Measurements from ENCODE around the gene FAM210A.

Gene FAM210A

DNA sequence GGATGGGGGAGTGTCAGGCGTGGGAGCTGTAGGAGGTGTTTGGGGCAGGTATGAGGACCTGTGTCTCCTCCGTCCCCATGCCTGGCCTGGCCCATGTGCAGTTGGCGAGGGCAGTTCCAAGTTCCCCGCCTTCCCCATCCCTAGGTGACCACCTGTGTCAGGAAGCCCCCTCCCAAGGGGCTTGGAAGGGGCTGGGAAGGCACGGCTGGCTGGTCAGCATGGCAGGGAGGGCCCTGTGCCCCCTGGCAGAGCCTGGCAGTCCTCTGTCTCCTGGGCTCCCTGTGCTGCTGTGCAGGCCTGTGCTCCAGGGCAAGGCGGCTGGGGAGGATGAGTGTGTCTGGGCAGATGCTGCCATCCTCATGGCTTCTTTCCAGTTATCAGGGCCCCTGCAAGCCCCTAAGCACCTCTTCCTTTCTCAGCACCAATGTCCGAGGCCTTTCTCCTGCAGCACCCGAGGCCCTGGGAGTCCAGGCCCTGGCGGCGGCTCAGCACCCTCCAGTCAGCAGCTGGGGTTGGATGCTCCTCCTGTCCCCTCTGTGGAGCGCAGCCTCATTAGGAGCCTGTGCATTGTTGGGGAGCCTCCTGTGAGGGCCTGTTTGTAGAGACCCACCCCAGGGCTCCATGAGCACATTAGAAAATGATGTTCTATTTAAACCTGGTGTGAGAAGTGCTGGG lies 101.7 kb downstream of the FAM210A start:
- DNase-seq (ENCODE audit: low spot score): no peak
- FAIRE-seq: no peak

DNA sequence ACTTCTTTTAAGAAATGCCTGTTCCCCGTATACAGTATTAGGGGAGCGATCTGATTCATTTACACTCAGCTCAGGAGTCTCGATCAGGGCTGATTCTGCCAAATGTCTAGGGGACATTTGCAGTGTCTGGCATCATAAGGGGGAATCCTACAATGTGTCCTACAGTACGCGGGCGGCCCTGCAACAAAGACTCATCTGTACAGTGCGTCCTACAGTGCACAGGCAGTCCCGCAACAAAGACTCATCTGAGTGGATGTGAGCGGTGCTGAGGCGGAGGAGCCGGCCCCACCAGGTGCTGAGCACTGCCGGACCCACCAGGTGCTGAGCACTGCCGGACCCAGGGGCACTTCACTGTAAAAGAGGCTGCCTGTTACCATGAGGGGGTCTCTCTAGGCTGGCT lies 102.5 kb downstream of the FAM210A start:
- no peak for FAIRE-seq
- DNase-seq (ENCODE audit: low spot score): no peak

DNA sequence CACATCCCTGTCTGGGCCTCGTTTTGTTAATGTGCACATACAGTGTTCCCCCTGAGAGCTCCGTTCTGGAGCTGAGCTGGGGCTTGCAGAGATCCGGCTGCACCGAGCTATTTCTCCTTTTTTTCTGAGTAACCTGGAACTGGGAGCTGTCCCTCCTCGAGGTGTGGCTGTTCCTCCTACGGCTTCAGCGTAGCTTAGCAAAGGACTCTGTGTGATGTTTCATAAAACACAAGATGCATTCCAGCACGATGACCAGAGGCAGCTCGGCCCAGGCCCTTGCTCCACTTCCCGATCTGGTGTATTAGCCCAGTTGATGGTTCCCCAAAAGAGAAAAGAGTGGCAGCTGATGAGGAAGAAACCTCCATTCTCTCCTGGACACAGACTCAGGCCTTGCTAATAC lies 103.0 kb downstream of the FAM210A start:
- FAIRE-seq (no peak), DNase-seq (ENCODE audit: low spot score) (no peak)

DNA sequence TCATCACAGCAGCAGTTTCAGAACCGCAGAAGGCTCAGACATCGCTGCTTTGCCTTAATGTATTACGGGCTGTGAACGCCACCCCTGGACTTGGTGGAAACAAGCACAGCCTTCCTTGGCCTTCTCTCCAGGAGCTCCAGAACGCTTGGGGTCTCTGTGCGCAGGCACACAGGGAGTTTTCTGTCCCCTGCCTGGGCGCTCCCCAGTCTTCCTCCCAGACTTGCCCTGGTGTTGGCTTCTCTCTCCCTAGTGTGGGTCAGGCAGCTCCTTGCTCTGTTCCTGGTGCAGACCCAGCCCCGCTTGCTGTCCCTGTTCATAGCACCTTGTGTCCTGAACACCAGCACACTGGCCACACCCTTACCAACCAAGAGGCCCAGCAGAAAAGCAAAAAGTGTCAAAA lies 103.6 kb downstream of the FAM210A start:
- DNase-seq (ENCODE audit: low spot score) (no peak), FAIRE-seq (no peak)

DNA sequence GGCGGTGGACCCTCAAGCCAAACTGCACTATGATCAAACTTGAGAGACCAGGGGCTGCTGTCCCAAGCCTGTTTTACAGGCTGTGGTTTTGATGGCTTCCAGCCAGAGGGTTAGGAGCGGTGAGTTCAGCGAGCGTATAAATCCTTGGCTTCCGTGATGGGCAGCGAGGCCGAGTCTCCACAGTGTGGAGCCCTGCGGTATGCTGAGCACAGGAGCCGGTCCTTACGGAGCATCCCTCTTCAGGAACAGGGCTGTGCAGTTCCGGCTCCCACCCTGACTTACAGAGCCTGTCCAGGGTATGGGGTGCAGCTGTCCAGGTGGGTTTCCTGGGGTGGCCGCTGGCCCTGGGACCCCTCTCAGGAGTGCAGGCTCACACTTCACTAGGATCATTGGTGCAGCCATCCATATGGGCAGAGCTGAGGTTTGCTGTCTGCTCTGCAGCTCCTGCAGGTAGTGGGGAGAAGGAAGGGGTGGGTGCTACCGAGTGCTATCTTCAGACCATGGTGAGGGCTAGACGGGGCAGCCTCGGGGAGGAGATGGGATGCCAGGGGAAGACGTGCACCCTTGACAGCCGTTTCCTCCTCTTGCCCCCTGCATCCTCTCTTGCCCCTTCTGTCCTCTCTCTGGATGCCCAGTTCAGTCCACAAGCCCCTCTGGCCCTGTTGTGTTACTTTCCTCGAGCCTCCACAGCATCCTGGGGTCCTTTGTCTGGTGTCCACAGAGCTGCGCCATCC lies 104.3 kb downstream of the FAM210A start:
- DNase-seq (ENCODE audit: low spot score) (no peak), FAIRE-seq (no peak)

DNA sequence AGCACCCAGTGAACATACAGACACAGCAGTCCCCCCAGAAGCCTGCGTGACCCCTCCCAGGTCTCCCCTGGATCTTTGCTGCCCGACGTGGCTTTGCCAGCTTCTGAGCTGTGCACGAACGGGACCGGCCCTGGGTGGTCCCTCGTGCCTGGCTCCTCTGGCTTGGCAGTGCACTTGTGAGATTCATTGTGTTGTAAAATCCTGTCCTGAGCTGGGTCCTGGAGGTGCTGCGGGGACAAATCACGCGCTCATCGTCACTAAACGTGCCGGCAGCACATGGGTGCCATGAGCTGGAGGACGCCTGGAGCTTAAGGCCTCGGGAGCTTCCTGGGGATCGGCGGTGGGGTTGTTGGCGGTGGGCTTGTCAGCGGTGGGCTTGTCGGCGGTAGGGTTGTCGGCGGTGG lies 104.9 kb downstream of the FAM210A start:
- FAIRE-seq (no peak), DNase-seq (ENCODE audit: low spot score) (no peak)

DNA sequence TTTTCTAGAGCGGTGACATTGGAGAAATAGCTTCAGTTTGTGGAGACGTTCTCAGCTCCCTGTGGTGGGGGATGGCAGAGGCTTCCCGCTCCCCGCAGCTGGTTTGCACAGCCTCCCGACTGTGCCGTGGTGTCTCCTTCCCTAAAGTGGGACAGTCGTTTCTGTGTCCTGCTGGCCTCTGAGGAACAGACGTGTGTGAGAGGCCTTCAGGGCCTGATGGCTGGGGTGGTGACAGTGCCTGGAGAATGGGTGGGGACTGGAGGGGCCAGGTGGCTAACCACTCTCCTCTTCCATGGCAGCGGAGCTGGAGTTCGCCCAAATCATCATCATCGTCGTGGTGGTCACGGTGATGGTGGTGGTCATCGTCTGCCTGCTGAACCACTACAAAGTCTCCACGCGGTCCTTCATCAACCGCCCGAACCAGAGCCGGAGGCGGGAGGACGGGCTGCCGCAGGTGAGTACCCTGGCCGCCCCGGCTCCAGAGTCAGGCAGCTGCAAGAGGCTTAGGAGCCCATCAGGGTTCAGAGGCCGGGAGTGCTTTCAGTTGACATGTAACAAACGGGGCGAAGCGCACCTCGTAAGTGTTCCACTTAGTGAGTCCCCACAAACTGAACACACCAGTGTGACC lies 105.4 kb downstream of the FAM210A start:
- DNase-seq (ENCODE audit: low spot score): no peak
- no peak for FAIRE-seq

DNA sequence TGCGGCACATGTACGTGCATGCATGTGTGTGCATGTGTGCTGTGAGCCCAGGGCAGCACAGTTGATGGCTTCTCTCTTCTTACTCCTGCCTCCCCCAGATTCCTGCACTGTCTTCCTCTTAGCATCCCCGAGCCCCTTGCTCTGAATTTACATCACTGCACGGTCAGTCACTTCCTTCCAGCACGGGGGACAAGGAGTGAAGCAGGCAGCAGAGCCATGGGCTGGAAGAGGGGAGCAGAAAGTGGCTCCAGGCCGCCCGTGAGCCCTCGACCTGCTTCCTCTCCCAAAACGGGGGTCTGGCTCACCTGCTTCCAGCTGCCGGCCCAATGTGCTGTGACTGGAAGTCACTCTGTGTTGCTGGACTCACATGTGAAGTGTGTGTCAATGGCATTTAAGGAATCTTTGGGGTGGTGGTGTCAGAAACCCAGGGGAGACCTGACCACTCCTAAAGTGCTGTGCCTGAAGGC lies 106.1 kb downstream of the FAM210A start:
- no peak for FAIRE-seq
- DNase-seq (ENCODE audit: low spot score): no peak

DNA sequence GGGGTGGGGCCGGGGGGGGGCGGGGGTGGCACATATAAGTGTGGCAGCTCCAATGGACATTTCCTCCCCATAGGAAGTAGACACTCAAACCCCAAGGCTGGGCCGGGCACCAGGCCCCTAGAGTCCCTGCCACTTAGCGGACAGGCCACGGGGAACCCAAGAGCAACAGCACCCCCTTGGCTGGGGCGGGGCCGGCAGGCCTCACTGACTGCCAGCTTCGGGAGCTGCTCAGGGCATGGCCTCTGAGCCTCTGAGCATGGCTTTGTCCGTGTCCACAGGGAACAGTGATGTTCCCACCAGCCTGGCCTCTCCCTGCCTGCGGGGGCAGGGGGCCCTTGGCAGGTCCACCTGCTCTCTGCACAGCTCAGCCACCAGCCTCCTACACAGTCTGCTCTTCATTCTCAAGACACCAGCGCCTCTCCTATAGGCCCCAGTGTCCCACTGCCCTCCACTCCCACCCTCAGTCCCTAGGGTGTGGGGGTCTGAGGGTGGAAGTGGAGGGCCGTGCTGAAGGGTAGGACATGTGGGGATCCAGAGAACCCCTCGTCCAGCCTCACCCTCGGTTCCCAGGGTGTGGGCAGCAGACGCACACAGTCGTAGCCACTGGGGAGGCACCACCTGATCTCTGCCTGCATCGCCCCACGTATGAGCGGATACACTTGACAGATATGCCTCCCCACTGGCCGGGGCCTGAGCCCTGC lies 106.7 kb downstream of the FAM210A start:
- no peak for FAIRE-seq
- no peak for DNase-seq (ENCODE audit: low spot score)

DNA sequence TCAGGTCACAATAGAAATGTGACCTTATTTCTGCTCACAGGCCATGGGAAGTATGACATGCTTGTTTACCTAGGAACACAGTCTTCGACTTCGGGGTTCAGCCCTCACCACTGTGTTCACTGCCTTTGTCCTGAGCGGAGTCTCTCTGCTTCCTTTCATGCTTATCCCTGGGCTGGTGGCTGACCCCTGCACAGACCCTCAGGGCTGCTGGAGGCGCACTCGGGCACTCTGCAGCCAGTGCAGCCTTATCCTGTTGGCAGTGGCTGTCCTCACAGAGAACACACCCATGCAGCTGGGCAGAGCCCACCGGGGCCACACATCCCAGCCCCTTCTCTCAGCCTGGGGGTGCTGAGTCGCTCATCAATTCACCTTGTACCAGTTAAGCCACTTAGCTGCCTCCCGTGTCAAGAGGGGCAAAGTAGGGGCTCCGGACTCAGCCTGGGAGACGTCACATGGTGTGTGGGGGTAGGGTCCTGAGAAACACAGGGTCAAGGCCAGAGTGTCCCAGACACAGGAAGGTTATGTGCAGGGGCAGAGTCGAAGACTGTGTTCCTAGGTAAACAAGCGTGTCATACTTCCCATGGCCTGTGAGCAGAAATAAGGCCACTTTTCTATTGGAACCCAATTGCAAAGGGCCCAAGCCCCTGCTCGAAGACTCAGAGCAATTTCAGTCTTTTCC lies 107.5 kb downstream of the FAM210A start:
- FAIRE-seq (no peak), DNase-seq (ENCODE audit: low spot score) (no peak)

DNA sequence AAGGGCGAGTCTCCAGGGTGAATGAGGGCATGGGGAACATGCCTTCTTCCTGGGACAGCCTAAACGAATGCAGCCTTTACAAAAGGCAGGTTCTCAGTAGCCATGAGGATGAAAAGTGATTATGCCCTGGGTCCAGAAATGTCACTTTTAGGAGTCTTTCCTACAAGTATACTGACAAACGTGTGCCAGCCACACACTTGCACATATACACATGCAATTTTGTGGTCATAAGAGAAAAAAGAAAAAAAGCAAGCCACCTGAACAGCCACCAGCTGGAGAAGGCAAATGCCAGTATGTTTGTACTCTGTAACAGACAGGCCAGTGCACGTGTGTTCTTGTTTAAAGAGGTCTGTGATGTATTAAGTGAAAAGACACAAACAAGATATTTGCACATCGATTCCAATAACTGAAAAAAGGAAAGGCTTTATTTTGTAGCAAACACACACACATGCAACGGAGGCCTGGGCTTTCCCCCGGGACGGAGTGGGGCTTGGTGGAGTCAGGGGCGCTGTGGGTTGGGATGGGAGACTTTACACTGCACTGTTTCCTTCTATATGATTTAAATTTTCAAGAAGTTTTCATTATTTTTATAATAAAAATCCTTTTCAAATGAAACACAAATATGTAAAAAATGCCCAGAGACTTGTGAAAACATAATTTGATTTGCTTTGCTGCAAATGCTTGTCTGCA lies 108.4 kb downstream of the FAM210A start:
- no peak for FAIRE-seq
- DNase-seq (ENCODE audit: low spot score): no peak

DNA sequence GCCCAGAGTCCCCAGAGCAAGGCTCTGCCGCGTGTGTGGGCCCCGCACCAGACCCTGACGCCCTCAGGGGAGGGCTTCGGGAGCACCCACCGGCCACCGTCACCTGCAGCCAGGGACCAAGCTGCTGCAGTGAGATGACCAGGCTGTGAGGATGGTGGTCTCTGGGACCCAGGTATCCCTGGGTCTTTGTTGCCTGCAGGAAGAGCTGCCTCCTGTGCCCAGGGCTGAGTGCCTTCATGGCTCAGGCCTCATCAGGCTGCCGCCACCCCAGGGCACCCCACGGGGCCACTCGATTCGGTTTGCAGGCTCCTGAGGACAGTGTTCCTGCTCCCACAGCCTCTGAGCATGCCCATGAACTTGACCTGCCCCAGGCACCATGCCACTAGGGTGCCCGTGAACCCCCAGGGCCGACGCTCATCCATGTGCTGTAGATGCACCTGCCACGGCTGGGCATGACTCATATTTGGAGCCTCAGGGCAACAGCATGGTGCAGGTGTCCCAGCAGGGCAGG lies 109.8 kb downstream of the FAM210A start:
- FAIRE-seq: no peak
- no peak for DNase-seq (ENCODE audit: low spot score)

DNA sequence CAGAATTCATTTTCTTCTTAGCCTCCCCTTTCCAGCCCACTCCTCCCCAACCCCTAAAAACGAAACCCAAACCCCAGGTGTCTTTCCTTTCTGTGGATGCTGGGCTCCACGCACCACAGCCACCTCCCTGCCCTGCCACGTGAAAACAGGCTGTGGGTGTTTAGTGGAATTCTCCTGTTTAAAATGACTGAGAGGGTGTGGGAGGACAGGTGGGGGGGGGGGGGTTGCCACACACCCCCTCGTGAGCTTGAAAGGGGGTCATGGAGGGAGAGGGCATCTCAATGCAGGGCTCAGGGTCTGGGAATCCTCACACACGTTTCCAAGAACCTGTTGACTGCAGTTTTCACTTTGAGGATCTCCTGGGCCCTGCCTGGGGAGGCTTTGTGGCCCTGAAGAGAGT lies 110.3 kb downstream of the FAM210A start:
- no peak for DNase-seq (ENCODE audit: low spot score)
- FAIRE-seq: no peak

DNA sequence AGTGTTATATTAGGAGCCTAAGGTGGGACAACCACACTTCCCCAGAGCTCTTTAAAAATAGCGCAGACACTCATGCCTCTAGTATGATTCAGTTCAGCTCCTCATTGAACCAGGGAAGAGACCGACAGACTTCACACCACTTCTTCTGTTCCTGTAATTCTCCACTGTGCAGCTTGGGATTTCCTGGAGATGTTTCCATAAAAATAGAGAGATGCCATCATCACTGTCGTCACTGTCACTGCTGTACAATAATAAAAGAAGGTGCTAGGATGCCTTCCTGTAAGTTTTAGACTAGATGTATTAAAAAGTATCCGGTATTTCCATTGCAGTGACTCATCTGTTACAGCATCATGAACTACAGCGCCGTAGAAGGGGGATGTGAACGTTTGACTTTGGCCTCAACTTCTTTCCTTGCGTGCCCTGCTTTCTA lies 110.9 kb downstream of the FAM210A start:
- no peak for DNase-seq (ENCODE audit: low spot score)
- no peak for FAIRE-seq

DNA sequence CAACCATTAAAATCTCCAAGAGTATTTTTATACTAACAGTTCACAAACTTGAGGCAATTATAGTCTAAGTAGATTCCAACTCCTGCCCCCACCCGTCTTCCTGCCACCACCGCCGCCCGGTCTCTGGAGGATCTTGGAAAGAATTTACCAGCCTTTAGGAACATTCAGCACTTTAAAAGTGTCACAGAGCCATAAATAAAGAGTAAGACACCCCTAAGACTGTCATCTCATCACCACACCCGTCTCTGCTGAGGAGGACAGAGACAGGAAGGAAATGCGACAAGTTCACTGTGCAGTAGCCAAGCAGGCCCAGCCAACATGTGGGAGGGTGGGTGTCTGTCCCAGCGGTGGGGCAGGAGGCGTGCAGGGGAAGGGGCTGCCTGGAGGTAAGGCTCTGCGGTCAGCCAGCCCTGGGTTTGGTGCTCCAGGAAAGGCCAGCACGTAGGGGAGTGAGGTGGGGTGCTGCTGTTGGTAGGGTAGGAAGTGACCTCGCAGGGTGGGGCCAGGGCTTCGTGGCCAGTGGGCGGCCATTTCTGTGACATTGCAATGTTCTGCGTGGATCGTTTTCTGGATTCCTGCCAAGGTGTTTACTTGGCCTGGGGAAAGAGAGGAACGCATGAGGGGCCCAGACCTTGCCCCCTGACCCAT lies 111.6 kb downstream of the FAM210A start:
- DNase-seq (ENCODE audit: low spot score) (no peak), FAIRE-seq (no peak)

DNA sequence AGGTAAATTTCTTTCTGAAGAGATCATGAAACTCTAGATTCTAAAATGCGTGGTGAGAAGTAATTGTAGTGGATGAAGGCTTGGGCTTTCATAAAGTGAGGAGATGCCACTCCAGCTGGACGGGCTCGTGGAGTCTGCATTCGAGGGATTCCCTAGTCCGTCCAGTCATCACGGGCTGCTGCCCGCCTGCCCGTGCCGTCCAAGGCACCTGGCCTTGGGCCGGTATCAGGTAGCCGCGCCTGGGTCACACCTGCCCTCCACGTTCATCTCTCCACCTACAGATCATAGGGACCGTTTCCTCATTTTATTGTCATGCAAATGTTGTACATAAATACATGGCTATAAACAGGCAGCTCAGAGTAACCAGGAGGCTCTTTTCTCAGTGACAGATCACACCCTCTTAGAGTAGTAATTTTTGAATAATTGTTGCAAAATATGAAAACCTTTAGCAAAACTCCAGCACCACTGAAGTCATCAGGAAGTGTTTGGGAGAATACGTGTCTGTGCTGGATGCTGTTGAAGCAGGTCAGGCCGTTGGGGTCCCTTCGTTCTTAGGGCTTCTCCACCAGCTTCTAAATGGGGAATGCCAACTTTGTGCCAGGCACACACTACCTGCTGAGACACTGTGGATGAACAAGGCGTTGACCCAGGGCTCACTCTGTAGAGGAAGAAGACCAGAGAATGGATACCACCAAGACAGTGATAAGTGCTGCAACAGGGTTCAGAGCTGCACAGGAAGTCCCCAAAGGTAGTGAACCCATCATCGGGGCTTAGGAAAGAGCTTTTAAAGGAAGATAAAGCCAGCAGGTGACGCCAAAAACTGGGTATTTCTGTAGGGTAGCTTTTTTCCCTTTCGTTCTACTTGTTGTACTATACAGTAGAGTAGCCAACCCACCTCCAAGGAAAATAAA lies 112.5 kb downstream of the FAM210A start:
- no peak for DNase-seq (ENCODE audit: low spot score)
- FAIRE-seq: no peak

Measured in RCC 7860 (cell line).